ENCODE data around the gene CARNS1.
"Not testable (repeated sequence)": the region's sequence is repeated elsewhere in the genome, so short reads cannot be mapped to it uniquely, and the experiment has no call there.

The CARNS1 gene

DNA sequence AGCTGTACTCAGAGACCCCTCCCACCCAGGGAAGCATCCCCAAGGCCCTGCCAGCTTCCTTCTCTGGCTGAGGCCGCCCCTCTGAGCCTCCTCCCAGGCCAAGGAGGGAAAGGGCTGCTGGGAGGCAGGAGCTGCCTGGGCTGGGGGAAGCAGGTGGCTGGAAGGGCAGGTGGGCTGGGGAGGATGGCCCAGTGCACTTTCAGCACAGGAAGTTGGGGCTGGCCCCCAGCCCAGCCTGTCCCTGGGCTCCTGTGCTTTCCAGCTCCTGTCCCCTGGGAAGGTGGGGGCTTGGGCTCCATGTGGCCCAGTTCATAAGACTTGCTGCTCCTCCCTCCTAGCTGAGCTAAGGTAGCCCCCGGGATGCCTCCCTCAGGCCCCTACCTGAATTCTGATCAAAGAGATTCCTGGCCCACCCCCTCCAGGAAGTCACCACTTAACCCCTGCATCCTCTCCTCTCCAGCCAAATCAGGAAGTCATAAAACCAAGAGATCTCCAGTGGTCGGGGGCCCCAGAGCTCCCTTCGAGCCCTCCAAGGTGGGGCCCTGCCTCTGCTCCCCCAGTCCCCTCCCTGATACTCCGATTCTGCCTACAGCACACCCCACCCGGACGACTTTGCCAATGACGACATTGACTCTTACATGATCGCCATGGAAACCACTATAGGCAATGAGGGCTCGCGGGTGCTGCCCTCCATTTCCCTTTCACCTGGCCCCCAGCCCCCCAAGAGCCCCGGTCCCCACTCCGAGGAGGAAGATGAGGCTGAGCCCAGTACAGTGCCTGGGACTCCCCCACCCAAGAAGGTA, 18.7 kb upstream of the CARNS1 start:
- no peak for DNase-seq (ENCODE audit: low spot score)

DNA sequence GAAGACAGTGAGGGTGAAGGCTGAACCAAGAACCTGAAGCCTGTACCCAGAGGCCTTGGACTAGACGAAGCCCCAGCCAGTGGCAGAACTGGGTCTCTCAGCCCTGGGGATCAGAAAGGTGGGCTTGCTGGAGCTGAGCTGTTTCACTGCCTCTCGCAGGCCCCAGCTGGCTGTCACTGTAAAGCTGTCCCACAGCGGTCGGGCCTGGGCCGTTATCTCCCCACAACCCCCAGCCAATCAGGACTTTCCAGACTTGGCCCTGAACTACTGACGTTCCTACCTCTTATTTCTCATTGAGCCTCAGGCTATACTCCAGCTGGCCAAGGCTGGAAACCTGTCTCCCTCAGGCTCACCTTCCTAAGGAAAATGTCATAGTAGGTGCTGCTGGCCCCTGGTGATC, 17.9 kb upstream of the CARNS1 start:
- DNase-seq (ENCODE audit: low spot score), result no peak

DNA sequence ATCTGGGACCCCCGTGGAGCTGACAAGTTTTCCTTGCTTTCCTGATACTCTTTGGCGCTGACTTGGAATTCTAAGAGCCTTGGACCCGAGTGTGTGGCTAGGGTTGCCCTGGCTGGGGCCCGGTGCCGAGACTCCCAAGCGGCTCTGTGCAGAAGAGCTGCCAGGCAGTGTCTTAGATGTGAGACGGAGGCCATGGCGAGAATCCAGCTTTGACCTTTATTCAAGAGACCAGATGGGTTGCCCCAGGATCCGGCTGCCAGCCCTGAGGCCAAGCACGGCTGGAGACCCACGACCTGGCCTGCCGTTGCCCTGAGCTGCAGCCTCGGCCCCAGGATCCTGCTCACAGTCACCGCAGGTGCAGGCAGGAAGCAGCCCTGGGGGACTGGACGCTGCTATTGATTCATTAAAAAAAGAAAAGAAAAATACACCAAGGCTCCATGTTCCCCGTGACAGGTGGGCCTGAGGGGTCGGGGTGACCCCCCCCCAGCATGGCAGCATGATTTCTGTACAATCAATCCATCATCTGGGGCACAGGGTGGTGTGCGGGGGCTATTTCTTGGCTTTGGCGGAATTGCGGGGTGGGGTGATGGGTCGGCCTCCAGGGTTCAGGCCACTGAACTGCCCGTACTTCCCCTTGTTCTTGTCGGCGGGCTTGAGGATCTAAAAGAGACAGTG, 17.4 kb upstream of the CARNS1 start:
- no peak for DNase-seq (ENCODE audit: low spot score)

DNA sequence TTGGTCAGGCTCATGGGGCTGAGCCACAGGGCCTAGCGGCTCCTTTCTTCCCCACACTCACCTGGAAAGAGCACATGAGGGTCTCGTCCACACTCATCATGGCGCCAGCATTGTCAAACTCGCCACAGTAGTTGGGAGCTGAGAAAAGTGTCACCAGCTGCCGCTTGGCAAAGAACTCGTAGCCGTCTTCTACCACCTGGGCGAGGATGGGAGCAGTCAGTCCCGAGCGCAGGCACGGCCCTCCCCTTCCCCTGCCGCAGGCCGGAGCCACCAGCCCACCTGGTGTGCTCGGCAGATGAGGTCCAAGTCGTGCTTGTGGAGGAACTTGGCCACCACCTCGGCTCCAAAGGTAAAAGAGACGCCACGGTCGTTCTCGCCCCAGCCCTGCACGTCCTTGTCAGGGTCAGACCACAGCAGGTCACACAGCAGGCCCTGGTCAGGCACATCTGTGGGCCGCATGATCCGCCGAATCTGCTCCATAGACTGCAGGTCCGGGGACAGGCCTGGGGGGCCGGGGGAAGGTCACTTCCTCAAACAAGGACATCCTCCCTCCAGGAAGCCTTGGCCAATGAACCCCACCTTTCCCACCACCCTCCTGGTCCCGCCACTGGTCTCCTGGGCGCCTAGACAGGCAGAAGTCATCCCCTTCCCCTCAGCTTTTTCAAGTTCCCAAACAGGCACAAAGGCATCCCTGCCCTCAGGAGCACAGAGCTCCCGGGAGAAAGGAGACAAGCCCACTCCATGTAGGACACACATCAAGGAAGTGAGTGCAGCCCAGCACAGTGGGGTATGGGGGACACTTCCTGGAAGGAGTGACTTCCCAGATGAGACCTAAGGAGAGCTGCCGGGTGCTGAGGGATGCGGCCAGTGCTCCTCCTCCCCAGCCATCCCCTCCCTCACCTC, 16.6 kb upstream of the CARNS1 start:
- no peak for DNase-seq (ENCODE audit: low spot score)

DNA sequence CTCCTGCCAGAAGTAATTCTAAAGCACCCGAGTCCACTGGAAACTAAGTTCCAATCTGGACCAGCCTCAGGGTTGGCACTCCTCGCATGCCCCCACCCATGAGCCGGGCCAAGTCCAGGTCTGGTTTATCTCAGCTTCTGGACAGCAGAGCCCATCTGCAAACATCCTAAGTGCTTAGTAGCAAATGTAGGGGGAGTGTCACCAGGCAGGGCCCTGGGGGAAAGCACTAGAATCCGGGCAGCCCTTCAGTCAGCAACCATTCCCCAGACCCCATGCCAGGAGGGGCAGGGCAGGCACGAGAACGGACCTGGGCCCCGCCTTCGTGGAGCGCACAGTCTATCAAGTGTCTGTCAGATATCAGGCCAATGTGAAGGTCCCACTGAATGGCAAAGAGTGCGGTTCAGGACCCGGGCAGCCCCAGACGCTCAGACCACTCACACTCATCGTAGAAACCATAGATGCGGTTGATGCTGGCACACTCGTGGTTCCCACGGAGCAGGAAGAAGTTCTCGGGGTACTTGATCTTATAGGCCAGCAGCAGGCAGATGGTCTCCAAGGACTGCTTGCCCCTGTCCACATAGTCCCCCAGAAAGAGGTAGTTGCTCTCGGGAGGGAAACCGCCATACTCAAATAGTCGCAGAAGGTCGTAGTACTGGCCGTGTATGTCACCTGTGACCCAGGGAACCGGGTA, 15.1 kb upstream of the CARNS1 start:
- no peak for DNase-seq (ENCODE audit: low spot score)

DNA sequence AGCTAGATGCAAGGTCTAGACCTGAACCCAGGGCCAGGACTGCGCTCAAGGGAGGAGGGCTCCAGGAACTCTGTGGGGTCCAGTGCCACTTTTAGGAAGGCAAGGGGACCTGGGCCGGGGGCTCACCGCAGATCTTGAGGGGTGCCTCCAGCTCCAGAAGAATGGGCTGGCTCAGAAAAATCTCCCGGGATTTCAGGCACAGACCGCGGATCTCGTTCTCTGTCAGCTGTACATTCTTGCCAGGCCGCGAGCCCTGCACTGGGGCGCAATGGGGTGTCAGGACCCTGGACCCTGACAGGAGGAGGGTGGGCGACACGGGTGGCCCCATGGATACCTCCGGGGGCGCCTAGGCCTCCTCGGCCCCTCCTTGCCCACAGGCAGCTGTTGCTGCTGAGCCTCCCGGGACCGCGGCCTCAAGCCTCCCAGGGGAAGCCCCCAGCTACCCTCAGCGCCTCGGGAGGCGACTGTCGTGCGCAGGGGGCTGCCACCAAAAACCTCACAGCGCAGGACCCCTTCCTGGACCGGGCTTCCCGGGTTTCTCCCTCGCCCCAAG, 14.5 kb upstream of the CARNS1 start:
- no peak for DNase-seq (ENCODE audit: low spot score)

DNA sequence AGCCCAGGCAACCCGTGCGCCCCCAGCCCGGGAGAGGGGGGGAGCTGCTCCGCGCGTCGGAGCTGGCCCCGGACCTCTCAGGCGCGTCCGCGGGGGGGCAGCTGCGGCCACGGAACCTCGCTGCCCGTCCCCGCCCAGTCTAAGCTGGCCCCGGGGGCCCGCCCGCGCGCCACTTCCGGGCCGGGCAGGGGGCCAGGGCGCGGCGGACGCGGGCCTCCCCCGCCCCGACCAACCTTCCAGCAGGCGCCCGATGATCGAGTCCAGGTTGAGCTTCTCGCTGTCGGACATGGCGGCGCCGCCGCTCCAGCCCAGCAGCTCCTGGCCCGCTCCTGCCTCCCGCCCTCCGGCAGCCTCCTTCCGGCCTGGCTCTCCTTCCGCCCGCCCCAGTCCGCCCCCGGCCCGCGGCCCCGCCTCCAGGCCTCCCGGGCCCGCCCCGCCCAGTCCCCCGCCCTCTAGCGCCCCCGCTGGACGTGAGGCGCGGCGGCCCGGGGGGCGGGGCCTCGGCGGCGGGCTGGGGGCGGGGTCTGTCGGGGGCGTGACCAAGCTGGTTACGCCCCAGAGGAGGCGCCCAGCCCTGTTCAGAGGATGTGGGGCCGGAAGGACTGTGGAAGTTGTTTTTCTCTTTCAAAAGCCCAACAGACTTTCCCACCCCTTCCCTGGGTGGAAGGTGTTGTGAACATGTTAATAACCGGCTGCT, 13.8 kb upstream of the CARNS1 start, which contains the start of gene PPP1CA:
PPP1CA (minus strand) TSS at position 364 of the 697 bp plus-strand sequence; CDS start at position 288, 76 bp downstream.
- peak; percentile 99 for DNase-seq (ENCODE audit: low spot score)

DNA sequence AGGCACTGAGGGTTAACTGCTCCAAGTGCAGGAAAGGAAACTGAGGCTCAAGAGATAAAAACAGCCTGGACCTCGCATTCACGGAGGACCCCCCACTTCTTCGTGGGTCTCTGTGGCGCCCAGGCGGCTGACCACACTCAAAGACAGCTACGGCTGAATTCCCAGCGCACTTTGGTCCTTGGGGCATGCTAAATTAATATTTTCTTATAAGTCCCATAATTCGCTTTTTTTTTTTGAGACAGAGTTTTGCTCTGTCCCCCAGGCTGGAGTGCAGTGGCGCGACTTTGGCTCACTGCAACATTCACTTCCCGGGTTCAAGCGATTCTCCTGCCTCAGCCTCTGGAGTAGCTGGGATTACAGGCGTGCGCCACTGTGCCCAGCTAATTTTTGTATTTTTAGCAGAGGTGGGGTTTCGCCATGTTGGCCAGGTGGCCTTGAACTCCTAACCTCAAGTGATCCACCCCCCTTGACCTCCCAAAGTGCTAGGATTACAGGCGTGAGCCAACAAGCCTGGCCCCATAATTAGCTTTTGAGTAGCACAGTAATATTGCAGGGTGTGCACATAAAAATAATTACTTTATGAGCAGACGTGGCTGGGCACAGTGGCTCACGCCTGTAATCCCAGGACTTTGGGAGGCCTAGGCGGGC, 13.2 kb upstream of the CARNS1 start:
- not testable (repeated sequence) for DNase-seq (ENCODE audit: low spot score)

DNA sequence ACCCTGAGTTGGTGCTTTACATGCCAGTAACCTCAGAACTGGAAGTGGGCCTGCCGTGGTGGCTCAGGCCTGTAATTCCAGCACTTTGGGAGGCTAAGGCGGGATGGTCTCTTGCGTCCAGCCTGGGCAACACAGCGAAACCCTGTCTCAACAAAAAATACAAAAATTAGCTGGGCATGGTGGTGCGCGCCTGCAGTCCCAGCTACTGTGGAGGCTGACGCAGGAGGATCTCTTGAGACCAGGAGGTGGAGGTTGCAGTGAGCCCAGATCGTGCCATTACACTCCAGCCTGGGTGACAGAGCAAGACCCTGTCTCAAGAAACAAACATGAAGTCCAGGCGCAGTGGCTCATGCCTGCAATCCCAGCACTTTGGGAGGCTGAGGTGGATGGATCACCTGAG, 12.4 kb upstream of the CARNS1 start:
- DNase-seq (ENCODE audit: low spot score), result not testable (repeated sequence)

DNA sequence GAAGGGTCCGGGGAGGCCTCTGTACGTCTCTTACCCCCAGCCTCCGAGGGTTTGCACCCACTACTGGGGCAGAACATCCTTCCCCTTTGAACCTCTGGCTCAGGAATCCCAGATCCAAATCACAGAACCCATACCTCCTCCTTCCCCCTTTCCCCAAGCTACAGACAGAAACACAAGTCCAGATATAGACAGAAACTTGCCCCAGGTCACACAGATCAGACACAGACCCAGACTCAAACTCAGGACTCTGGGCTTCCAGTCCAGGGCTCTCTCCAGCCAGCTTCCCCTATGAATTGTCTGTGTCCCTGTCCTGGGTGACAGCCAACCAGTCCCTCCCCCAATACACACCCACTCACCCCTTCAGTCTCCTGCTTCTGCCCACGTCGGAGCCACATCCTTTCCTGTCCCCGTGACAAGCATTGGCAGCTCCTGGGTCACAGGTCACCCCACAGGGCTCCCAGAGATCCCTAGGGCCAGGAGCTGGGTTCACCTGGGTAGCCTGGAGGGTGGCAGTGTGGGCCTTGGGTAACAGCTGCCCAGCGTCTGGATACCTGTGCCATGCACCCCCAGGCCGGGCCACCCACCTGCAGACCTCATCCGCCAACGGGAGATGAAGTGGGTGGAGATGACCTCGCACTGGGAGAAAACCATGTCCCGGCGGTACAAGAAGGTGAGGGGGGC, 10.8 kb upstream of the CARNS1 start:
- DNase-seq (ENCODE audit: low spot score), result no peak

DNA sequence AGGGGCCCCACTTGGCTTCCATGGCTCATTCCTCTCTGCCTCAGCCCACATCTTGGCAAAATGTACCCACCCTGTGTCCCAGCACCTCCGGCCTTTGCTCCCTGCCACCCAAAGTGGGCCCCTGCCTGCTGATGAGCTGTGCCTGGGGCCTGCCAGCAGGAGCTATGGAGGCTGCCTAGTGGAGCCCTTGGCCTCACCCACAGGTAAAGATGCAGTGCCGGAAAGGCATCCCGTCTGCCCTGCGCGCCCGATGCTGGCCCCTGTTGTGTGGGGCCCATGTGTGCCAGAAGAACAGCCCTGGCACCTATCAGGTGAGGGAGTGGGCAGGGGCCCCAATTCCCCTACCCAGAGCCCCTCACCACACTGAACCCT, 10.3 kb upstream of the CARNS1 start:
- no peak for DNase-seq (ENCODE audit: low spot score)

DNA sequence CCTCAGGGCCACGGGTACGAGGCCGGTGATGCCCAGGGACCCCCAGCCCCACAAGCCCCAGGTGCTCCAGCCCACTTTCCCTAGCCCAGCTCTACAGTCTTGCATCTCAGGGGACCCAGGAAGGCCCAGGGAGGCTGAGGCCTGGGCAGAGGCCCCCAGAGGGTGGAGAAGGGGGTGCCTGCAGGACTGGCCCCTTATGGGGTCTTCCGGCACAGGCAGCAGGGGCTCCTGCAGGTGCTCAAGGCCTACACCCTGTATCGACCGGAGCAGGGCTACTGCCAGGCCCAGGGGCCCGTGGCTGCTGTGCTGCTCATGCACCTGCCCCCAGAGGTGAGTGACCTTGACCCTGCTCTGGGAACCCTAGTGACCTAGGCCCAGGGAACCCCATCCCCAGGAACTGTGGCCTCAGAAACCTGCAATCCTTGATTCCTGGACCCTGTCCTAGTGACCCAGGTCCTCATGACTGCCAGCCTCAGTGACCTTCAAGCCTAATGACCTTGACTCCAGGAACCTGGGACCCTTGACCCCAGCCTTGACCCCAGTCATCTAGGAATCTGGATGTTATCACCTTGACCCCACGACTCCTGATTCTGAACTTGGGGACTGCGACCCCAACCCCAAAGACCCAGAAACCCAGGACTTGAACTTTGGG, 9.7 kb upstream of the CARNS1 start:
- no peak for DNase-seq (ENCODE audit: low spot score)

DNA sequence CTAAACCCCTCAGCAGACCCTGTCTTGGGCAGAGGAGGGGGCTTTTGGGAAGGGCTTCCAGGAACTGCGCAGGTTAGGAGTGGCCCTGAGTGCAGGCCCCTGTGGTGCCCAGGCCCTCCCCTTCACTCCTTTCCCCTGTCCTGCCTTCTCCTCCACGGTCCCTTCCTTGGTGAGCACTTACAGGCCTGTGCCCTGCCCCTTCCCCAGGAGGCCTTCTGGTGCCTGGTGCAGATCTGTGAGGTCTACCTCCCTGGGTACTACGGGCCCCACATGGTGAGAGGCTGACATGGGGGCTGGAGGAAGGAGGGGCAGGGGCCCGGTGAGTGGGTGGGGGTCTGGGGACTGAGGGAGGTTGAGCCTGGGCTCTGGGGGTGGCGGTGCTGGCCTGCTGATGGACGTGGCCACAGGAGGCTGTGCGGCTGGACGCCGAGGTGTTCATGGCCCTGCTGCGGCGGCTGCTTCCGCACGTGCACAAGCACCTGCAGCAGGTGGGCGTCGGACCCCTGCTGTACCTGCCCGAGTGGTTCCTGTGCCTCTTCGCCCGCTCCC, 9.0 kb upstream of the CARNS1 start:
- no peak for DNase-seq (ENCODE audit: low spot score)

DNA sequence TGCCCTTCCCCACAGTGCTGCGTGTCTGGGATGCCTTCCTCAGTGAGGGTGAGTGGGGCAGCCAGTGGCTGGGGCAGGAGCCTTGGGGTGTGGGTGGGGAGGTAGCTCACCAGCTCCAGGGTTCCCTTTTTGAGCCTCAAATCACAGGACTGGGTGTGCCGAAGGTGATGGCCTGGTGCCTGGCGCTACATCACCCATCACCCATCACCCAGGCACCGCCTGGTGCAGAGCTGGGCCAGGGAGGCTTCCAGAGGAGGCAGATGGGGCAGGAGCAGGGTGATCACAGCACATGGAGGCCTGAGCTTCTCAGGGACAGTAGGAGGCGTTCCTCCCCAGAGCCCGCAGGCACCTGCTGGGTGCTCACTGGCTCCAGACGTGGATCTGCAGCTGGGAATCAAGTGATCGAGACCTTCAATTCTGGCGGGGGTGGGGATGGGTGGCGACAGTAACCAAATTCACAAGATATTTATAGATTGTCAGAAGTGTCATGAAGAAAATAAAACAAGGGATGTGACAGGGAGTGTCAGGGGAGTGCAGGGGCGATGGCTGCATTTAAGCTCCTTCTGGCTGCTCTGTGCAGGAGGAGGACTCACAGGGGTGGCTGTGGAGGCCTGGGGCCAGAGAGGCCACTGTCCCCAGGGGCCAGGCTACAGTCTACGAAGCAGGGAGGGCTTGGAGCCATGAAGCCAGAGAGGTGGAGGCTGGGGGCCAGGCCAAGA, 8.3 kb upstream of the CARNS1 start:
- no peak for DNase-seq (ENCODE audit: low spot score)

DNA sequence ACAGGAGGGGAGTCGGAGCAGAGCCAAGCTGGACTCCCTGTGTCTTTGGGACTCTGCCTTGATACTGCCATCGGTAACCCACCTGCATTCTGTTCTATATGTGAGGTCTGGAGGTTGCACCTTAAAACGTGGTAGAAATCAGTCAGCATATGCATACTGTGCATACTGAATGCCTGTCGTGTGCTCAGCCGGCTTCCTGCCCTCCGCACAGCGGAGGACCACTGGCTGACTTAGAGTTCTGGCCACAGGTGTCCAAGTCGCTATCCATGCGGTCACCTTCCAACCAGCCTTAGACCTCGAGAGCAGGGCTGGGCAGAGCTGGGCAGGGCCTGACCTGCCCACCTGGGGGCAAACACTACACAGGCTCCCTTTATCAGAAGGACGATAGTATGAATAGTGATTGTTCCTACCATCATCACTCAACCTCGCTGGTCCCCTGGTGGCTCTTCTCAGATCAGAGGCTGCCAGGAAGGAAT, 7.8 kb upstream of the CARNS1 start:
- DNase-seq (ENCODE audit: low spot score), result no peak

DNA sequence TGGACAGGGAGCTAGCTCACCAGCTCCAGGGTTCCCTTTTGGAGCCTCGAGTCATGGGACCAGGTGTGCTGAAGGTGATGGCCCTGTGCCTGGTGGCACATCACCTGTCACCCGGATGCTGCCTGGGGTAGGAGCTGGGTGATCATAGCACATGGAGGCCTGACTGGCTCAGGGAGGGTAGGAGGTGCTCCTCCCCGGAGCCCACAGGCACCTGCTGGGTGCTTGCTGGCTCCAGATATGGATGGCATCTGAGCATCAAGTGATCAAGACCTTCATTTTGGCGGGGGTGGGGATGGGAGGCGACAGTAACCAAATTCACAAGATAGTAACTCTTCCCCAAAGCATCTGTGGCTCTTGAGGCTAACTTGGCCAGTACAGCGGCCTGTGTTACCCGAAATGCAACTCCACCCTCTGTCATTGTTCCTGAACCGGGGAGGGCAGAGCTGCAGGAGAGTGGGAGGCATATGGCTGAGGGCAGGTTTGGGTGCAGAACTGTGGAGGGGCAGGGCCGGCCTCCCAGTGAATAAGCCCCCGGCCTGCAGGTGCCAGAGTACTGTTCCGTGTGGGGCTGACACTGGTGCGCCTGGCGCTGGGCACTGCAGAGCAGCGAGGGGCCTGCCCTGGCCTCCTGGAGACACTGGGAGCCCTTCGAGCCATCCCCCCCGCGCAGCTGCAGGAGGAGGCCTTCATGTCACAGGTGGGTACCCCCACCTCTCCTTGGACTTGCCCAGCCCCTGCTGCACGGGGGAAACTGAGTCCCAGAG, 6.9 kb upstream of the CARNS1 start:
- no peak for DNase-seq (ENCODE audit: low spot score)

DNA sequence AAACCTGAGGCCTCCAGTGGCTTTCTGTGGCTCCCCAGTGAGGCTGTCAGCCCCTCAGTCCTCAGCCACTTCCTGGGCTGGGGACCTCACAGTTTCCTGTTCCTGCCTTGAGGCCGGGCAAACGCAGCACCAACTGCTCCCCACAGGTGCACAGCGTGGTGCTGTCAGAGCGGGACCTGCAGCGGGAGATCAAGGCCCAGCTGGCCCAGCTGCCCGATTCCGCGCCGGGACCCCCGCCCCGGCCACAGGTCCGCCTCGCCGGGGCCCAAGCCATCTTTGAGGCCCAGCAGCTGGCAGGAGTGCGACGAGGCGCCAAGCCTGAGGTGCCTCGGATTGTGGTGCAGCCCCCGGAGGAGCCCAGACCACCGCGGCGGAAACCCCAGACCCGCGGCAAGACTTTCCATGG, 6.2 kb upstream of the CARNS1 start:
- DNase-seq (ENCODE audit: low spot score), result no peak
